HG03571 (cell line): ENCODE data around the gene PAM16.

Experiments
- ATAC-seq: cut with Tn5 transposase; IDR thresholded peaks from one replicate; pipeline ENCODE4 v1.9.1; 2021; ENCODE audit not compliant: unreplicated experiment

Gene PAM16

GRCh38 chr16:4306470-4307214 is 44.5 kb downstream of the PAM16 start:
- no peak for ATAC-seq

DNA sequence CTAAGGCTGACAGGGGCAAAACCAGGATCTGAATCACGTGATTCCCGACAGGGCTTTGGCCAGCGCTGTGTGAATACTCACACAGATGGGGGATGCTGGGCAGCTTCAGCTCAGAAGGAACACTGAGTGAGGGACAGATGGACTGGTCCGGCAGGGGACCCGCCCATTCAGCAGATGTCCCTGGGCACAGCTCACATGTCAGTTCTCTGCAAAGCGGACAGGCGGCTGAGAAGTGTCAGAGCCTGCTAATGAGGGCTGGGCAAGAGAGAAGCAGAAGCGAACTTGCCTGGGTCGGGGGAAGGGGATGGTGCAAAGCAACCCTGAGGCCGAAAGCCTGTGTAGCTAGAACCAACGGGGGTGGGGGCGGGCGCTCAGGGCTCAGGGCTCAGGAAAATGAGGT is 47.1 kb downstream of the PAM16 start:
- no peak for ATAC-seq

- ATAC-seq, result no peak
Observed at GRCh38 chr16:4301968-4302367, 49.2 kb downstream of the PAM16 start.

- ATAC-seq, result no peak
Observed at GRCh38 chr16:4301177-4301576, 49.9 kb downstream of the PAM16 start.

GRCh38 chr16:4298761-4299522 is 52.2 kb downstream of the PAM16 start:
- no peak for ATAC-seq

DNA sequence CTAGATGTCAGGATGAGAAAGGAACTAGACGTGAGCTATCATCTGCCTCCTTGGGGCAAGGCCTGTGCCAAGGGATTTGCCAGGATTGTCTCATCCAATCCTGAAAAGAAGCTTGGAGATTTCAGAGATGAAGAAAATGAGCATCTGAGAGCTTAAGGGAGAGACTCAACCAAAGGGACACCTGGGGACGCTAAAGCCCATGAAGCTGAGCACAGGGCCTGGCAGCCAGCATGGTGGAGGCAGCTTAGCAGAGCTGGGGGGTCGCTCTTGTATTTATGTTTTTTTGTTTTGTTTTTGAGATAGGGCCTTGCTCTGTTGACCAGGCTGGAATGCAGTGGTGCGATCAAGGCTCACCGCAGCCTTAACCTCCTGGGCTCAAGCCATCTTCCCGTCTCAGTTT is 53.6 kb downstream of the PAM16 start:
- no peak for ATAC-seq

GRCh38 chr16:4295581-4295980 is 55.5 kb downstream of the PAM16 start:
- no peak for ATAC-seq

DNA sequence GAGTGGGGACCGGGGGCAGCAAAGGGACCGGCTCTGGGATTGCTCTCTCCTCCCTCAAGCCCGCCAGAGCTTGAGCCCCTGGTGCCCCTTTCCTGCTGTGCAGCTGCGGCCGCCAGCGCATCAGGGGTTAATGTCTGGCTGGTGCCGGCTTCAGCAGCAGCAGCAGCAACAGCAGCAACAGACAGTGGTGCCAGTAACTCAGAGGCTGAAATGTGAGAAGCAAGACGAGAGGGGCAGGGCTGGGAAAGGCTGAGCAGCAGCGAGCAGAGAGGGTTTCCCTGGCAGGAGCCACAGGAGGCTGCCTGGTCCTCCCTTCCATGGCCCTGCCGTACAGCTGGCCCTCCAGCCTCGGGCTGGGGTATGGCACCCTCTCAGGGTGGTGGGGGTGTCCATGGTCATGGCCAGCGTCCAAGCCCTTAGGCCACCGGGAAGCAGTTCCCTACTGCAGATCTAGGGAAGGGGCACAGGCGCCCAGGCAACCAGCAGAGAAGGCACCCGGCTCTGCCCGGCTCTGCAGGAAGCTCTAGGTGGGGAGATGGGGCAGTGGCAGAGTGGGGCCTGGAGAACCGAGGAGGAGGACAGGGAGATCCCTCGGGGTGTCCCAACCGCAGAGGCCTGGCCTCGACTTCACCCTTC is 57.2 kb downstream of the PAM16 start:
- ATAC-seq, result no peak

DNA sequence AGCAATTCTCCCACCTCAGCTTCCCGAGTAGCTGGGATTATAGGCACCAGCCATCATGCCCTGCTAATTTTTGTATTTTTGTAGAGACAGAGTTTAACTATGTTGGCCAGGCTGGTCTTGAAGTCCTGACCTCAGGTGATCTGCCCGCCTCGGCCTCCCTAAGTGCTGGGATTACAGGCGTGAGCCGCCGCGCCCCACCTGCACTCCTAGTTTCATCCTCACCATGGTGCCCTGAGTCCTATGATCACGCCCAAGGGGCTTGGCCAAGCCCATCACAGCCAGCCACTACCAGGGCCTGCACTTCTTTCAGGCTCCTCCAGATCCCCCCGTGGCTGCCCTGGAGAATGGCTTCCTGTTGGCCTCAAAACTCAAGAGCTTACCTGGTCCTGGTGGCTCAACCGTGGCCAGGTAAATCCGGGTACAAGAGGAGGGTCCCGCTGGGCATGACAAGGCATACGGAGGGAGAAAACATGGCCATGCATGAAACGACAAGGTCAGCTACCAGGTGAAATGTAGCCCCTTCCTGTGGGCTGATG is 57.9 kb downstream of the PAM16 start:
- ATAC-seq, result no peak

- no peak for ATAC-seq
Observed at GRCh38 chr16:4291699-4292098, 59.4 kb downstream of the PAM16 start.
